Endodermal cell (in vitro differentiated cells): ENCODE data around the gene PFAS. TPM values are rescaled to one million over a fixed set of nuclear protein-coding genes. Genes with fewer than 3 reads are reported as not detected.

Experiments used
- DNase-seq: peaks from one replicate; pipeline ENCODE4 v3.0.0-alpha.2; 2017
- H3K27ac ChIP-seq: 2 replicates; pipeline ENCODE4 v1.5.1; 2013; ENCODE audit warnings: mild to moderate bottlenecking, low read depth, low read length, moderate library complexity
- H3K27me3 ChIP-seq: 2 replicates; pipeline ENCODE4 v1.6.1; 2013; ENCODE audit warnings: mild to moderate bottlenecking, low read length, moderate library complexity; ENCODE audit not compliant: insufficient read depth, control insufficient read depth, poor library complexity, severe bottlenecking
- H3K36me3 ChIP-seq: 2 replicates; pipeline ENCODE4 v1.7.0; 2013; ENCODE audit warnings: mild to moderate bottlenecking, low read length, moderate library complexity; ENCODE audit not compliant: control insufficient read depth, insufficient read depth
- H3K4me1 ChIP-seq: one replicate; pipeline ENCODE4 v1.7.0; 2013; ENCODE audit warnings: low read length; ENCODE audit not compliant: control insufficient read depth, insufficient read depth
- H3K4me3 ChIP-seq: 2 replicates; pipeline ENCODE4 v1.5.1; 2013; ENCODE audit warnings: mild to moderate bottlenecking, low read length, moderate library complexity
- H3K9ac ChIP-seq: 2 replicates; pipeline ENCODE4 v1.6.1; 2013; ENCODE audit warnings: mild to moderate bottlenecking, low read length, moderate library complexity; ENCODE audit not compliant: poor library complexity, severe bottlenecking; ENCODE audit errors: extremely low read depth
- H3K9me3 ChIP-seq: 2 replicates; pipeline ENCODE4 v1.6.1; 2013; ENCODE audit warnings: mild to moderate bottlenecking, low read length, moderate library complexity; ENCODE audit not compliant: control insufficient read depth
- H3K27ac Mint-ChIP-seq: 2 replicates; pipeline ENCODE4 v1.8.0; 2020; ENCODE audit warnings: mixed read lengths
- H3K27me3 Mint-ChIP-seq: 2 replicates; pipeline ENCODE4 v1.8.0; 2021; ENCODE audit warnings: mild to moderate bottlenecking, mixed read lengths; ENCODE audit not compliant: insufficient read depth
- H3K36me3 Mint-ChIP-seq: 2 replicates; pipeline ENCODE4 v1.8.0; 2020; ENCODE audit warnings: low read depth, mixed read lengths
- H3K4me1 Mint-ChIP-seq: 2 replicates; pipeline ENCODE4 v1.8.0; 2020; ENCODE audit warnings: mixed read lengths
- H3K4me3 Mint-ChIP-seq: 2 replicates; pipeline ENCODE4 v1.8.0; 2020; ENCODE audit warnings: mild to moderate bottlenecking, moderate library complexity, mixed read lengths
- H3K9me3 Mint-ChIP-seq: 2 replicates; pipeline ENCODE4 v1.8.0; 2020; ENCODE audit warnings: mild to moderate bottlenecking, mixed read lengths
- WGBS, 2 experiments: methylation state at CpG; one replicate each; pipeline versions ENCODE4 v1.1.5 to v1.1.7; 2013; ENCODE audit warnings: missing lambda C conversion rate in 2 of 2, mixed read lengths in 1 of 2; ENCODE audit not compliant: insufficient coverage in 1 of 2, insufficient read length in 1 of 2; 5-methylcytosine and 5-hydroxymethylcytosine counted together
- total RNA-seq, 2 donors: library from RNA; stranded (reverse); fragmentation: NEBNext Ultra II Directional in 1 of 2; extraction: Animal tissue kit (Norgen Biotek cat#: 25700) in 1 of 2; gene quantifications; 2 replicates in 1 of 2; 3 replicates in 1 of 2; pipeline ENCODE4 v1.2.1, GENCODE V29; 2021
- TF ChIP-seq, protein P1 (sequence below): fragments of 200-600 bp; sonication (generic); conservative IDR thresholded peaks from 2 replicates; pipeline ENCODE4 v1.5.0; 2021; ENCODE audit warnings: antibody characterized with exemption, mild to moderate bottlenecking

PFAS gene
- total RNA-seq, 2 donors from 2014 or later = 119 to 158 TPM

DNA sequence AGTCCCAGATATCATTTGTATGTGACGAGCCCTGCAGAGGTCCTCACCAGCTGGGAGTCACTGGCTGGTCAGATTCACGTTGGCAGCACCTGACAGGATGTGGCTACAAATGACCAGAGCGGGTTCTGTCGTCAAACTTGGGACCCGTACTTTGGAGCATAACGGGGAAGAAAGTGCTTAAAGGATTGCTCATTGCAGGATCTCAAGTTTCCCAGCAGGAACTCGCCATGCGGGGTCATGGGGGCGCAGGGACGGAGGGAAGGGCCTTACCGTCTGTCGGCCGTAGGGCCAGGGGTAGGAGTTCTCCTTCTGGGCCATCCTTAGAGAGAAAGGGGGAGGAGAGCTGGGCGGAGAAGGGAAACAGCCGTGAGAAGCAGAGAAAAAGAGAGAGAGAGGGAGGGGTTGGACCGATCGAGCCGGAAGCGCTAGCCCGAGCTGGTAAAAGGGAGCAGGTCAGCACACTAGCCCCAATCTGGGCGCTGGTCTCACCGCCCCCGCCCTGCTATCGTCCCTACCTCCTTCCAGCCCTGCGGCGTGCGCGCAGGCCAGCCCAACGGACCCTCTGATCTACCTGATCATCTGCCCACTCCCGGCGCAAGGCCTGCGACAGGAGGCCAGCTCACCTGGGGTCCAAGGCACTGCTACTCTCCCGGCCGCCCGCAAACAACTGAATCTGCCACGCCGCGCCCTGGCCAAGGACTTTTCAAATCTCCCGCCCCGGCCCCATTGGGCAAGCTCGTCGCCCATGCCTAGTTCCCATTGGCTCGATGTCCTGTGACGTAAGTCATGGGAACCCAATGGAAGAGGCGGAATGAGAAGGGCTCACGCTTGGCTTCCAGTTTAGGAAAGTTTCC lies 39.0 kb upstream of the PFAS start, which contains the start of gene AURKB:
AURKB (minus strand) TSS at position 669 of the 854 bp plus-strand sequence; CDS start at position 318, 351 bp downstream.
- Mint-ChIP-seq H3K9me3 (no peaks in the 10 kb centered on the region), H3K27ac (peak within 1 kb of the TSS; percentile 97), H3K4me3 (peak within 1 kb of the TSS; percentile 81), H3K4me1 (peaks cover 5% of the 10 kb centered on the region), H3K27me3 (no peaks in the 10 kb centered on the region), H3K36me3 (peaks cover 16% of the 10 kb centered on the region)
- TF ChIP-seq, protein P1, sequence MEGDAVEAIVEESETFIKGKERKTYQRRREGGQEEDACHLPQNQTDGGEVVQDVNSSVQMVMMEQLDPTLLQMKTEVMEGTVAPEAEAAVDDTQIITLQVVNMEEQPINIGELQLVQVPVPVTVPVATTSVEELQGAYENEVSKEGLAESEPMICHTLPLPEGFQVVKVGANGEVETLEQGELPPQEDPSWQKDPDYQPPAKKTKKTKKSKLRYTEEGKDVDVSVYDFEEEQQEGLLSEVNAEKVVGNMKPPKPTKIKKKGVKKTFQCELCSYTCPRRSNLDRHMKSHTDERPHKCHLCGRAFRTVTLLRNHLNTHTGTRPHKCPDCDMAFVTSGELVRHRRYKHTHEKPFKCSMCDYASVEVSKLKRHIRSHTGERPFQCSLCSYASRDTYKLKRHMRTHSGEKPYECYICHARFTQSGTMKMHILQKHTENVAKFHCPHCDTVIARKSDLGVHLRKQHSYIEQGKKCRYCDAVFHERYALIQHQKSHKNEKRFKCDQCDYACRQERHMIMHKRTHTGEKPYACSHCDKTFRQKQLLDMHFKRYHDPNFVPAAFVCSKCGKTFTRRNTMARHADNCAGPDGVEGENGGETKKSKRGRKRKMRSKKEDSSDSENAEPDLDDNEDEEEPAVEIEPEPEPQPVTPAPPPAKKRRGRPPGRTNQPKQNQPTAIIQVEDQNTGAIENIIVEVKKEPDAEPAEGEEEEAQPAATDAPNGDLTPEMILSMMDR = no peak
- H3K27ac ChIP-seq = peak within 1 kb of the TSS; percentile 72
- H3K9me3 ChIP-seq = no peaks in the 10 kb centered on the region
- no peaks in the 10 kb centered on the region for H3K4me1 ChIP-seq
- peak; percentile 100 for DNase-seq
- H3K4me3 ChIP-seq = peak within 1 kb of the TSS; percentile 96
- H3K9ac ChIP-seq = peak within 1 kb of the TSS; percentile 85
- H3K27me3 ChIP-seq = no peaks in the 10 kb centered on the region
- WGBS, 2 experiments = 1% methylated on average over 25 to 46 of the region's 46 CpGs
- H3K36me3 ChIP-seq = peaks cover 23% of the 10 kb centered on the region

- no peak for DNase-seq
- H3K36me3 Mint-ChIP-seq = peaks cover 14% of the 10 kb centered on the region
These were observed 38.2 kb upstream of the PFAS start for GRCh38 chr17:8210761-8211458.

More at GRCh38 chr17:8210761-8211458, 38.2 kb upstream of the PFAS start:
- TF ChIP-seq, protein P1 = no peak
- no peaks in the 10 kb centered on the region for H3K27me3 Mint-ChIP-seq
- Histone ChIP-seq H3K4me1 (no peaks in the 10 kb centered on the region), H3K4me3 (peak overlapping the region; percentile 96), H3K27ac (no peak overlapping the region), H3K36me3 (peaks cover 16% of the 10 kb centered on the region), H3K9ac (peak overlapping the region; percentile 85), H3K9me3 (no peaks in the 10 kb centered on the region), H3K27me3 (no peaks in the 10 kb centered on the region)
- no peaks in the 10 kb centered on the region for H3K9me3 Mint-ChIP-seq
- H3K27ac Mint-ChIP-seq = peak overlapping the region; percentile 97
- H3K4me3 Mint-ChIP-seq = peak overlapping the region; percentile 81
- 56 to 67% methylated on average over 14 to 22 of the region's 22 CpGs for WGBS, 2 experiments
- peaks cover 5% of the 10 kb centered on the region for H3K4me1 Mint-ChIP-seq
